GM18526 (cell line): Measurements from ENCODE around the gene SEMA4D.

Experiments
- POLR2A ChIP-seq: IDR thresholded peaks from 3 replicates; pipeline ENCODE4 v1.6.1; 2011; ENCODE audit not compliant: insufficient read length; ENCODE audit errors: extremely low read depth

Gene SEMA4D

GRCh38 chr9:89368550-89368949 is 129.4 kb downstream of the SEMA4D start:
- no peak for TF ChIP-seq POLR2A

GRCh38 chr9:89367726-89368437 is 130.0 kb downstream of the SEMA4D start:
- TF ChIP-seq POLR2A: no peak

GRCh38 chr9:89367281-89367680 is 130.6 kb downstream of the SEMA4D start:
- no peak for TF ChIP-seq POLR2A

- TF ChIP-seq POLR2A: no peak
Measured at GRCh38 chr9:89366711-89367110, 131.2 kb downstream of the SEMA4D start.

- TF ChIP-seq POLR2A: no peak
Measured at GRCh38 chr9:89365532-89365912, 132.4 kb downstream of the SEMA4D start.

GRCh38 chr9:89364666-89365531 is 133.0 kb downstream of the SEMA4D start:
- TF ChIP-seq POLR2A: no peak

- TF ChIP-seq POLR2A: no peak
Measured at GRCh38 chr9:89363921-89364665, 133.8 kb downstream of the SEMA4D start.

GRCh38 chr9:89363311-89363670 is 134.6 kb downstream of the SEMA4D start:
- no peak for TF ChIP-seq POLR2A

- TF ChIP-seq POLR2A: no peak
Measured at GRCh38 chr9:89362647-89363310, 135.1 kb downstream of the SEMA4D start.

GRCh38 chr9:89361816-89362646 is 135.9 kb downstream of the SEMA4D start:
- TF ChIP-seq POLR2A: no peak

- no peak for TF ChIP-seq POLR2A
Measured at GRCh38 chr9:89361031-89361430, 136.9 kb downstream of the SEMA4D start.

GRCh38 chr9:89360465-89360864 is 137.4 kb downstream of the SEMA4D start:
- no peak for TF ChIP-seq POLR2A

GRCh38 chr9:89359751-89360261 is 138.1 kb downstream of the SEMA4D start:
- TF ChIP-seq POLR2A: no peak

GRCh38 chr9:89358985-89359384 is 138.9 kb downstream of the SEMA4D start:
- no peak for TF ChIP-seq POLR2A
